SK-N-SH treated with all-trans-retinoic acid at 6 μM for 48 hours (cell line): ENCODE results near the gene TNS4.

ENCODE experiments used
- ARNTL ChIP-seq: fragments of 450-650 bp; formaldehyde crosslinking; IDR thresholded peaks from 2 replicates; pipeline ENCODE4 v1.5.0; 2020; ENCODE audit warnings: low read depth, mild to moderate bottlenecking, moderate library complexity, borderline replicate concordance
- CREB5 ChIP-seq: fragments of 250-450 bp; sonication (Bioruptor Pico); IDR thresholded peaks from 2 replicates; pipeline ENCODE4 v1.5.1; 2020; ENCODE audit warnings: low read depth, mild to moderate bottlenecking, moderate library complexity
- ESRRG ChIP-seq: fragments of 250-450 bp; sonication (Bioruptor Pico); IDR thresholded peaks from 2 replicates; pipeline ENCODE4 v1.6.1; 2021; ENCODE audit warnings: mild to moderate bottlenecking
- PATZ1 ChIP-seq: fragments of 250-450 bp; sonication (Bioruptor Pico); IDR thresholded peaks from 2 replicates; pipeline ENCODE4 v1.8.0; 2020; ENCODE audit warnings: mild to moderate bottlenecking, moderate library complexity, borderline replicate concordance
- POU6F1 ChIP-seq: fragments of 250-450 bp; sonication (Bioruptor Pico); IDR thresholded peaks from 2 replicates; pipeline ENCODE4 v1.8.0; 2021; ENCODE audit warnings: low read depth, mild to moderate bottlenecking, moderate library complexity, borderline replicate concordance
- PPARA ChIP-seq: fragments of 250-450 bp; sonication (Bioruptor Pico); IDR thresholded peaks from 2 replicates; pipeline ENCODE4 v1.5.0; 2020; ENCODE audit warnings: mild to moderate bottlenecking, borderline replicate concordance
- RARB ChIP-seq: fragments of 250-450 bp; sonication (Bioruptor Pico); IDR thresholded peaks from 2 replicates; pipeline ENCODE4 v1.8.0; 2021; ENCODE audit warnings: mild to moderate bottlenecking, moderate library complexity
- TOX ChIP-seq: fragments of 250-450 bp; sonication (Bioruptor Pico); IDR thresholded peaks from 2 replicates; pipeline ENCODE4 v1.8.0; 2021; ENCODE audit warnings: mild to moderate bottlenecking, moderate library complexity, borderline replicate concordance
- TSHZ2 ChIP-seq: fragments of 250-450 bp; sonication (Bioruptor Pico); IDR thresholded peaks from 2 replicates; pipeline ENCODE4 v1.5.0; 2020; ENCODE audit warnings: mild to moderate bottlenecking, moderate library complexity
- ZFP3 ChIP-seq: fragments of 250-450 bp; sonication (Bioruptor Pico); IDR thresholded peaks from 2 replicates; pipeline ENCODE4 v1.5.0; 2020; ENCODE audit warnings: mild to moderate bottlenecking, moderate library complexity
- ZNF8 ChIP-seq: fragments of 450-650 bp; formaldehyde crosslinking; IDR thresholded peaks from 2 replicates; pipeline ENCODE4 v1.5.0; 2020; ENCODE audit warnings: mild to moderate bottlenecking, moderate library complexity

GRCh38 chr17:40490982-40491381, 10.4 kb downstream of the TNS4 start:
- no peak for TF ChIP-seq ESRRG (CRISPR knock-in tag)
- no peak for TF ChIP-seq RARB (CRISPR knock-in tag)
- TF ChIP-seq PPARA (CRISPR knock-in tag): no peak
- no peak for TF ChIP-seq PATZ1 (CRISPR knock-in tag)
- TF ChIP-seq ZNF8 (CRISPR knock-in tag): no peak
- TF ChIP-seq ZFP3 (CRISPR knock-in tag): no peak
- TF ChIP-seq TOX: no peak
- no peak for TF ChIP-seq ARNTL (CRISPR knock-in tag)
- TF ChIP-seq POU6F1 (CRISPR knock-in tag): no peak
- no peak for TF ChIP-seq TSHZ2
- no peak for TF ChIP-seq CREB5
